HG03045 (cell line): ENCODE results near the gene FOXA2.
"Not testable (repeated sequence)": the region's sequence is repeated elsewhere in the genome, so short reads cannot be mapped to it uniquely, and the experiment has no call there.

Experiments
- ATAC-seq: cut with Tn5 transposase; IDR thresholded peaks from one replicate; pipeline ENCODE4 v1.9.1; 2021; ENCODE audit warnings: mild to moderate bottlenecking, moderate library complexity; ENCODE audit not compliant: unreplicated experiment

The FOXA2 gene

GRCh38 chr20:22569353-22569752 lies 15.0 kb downstream of the FOXA2 start:
- no peak for ATAC-seq

GRCh38 chr20:22568872-22569344 lies 15.5 kb downstream of the FOXA2 start:
- no peak for ATAC-seq

GRCh38 chr20:22567944-22568871 lies 16.2 kb downstream of the FOXA2 start:
- no peak for ATAC-seq

GRCh38 chr20:22566876-22567658 lies 17.3 kb downstream of the FOXA2 start:
- no peak for ATAC-seq

GRCh38 chr20:22563062-22563965 lies 21.1 kb downstream of the FOXA2 start:
- no peak for ATAC-seq

GRCh38 chr20:22562620-22563019 lies 21.8 kb downstream of the FOXA2 start:
- no peak for ATAC-seq

GRCh38 chr20:22561965-22562577 lies 22.3 kb downstream of the FOXA2 start:
- no peak for ATAC-seq

- ATAC-seq, result no peak
These were observed 23.6 kb downstream of the FOXA2 start for GRCh38 chr20:22560817-22561216.

- ATAC-seq, result no peak
These were observed 24.6 kb downstream of the FOXA2 start for GRCh38 chr20:22559711-22560318.

GRCh38 chr20:22557403-22558276 lies 26.7 kb downstream of the FOXA2 start:
- ATAC-seq, result no peak

- no peak for ATAC-seq
These were observed 27.8 kb downstream of the FOXA2 start for GRCh38 chr20:22556565-22557056.

GRCh38 chr20:22555791-22556564 lies 28.4 kb downstream of the FOXA2 start:
- ATAC-seq, result no peak

- no peak for ATAC-seq
These were observed 30.0 kb downstream of the FOXA2 start for GRCh38 chr20:22554391-22554790.

GRCh38 chr20:22550514-22550913 lies 33.9 kb downstream of the FOXA2 start:
- not testable (repeated sequence) for ATAC-seq

GRCh38 chr20:22548040-22548439 lies 36.3 kb downstream of the FOXA2 start:
- ATAC-seq, result no peak

GRCh38 chr20:22546344-22546743 lies 38.0 kb downstream of the FOXA2 start:
- ATAC-seq, result no peak

- ATAC-seq, result no peak
These were observed 39.3 kb downstream of the FOXA2 start for GRCh38 chr20:22545045-22545444.

GRCh38 chr20:22544462-22544861 lies 39.9 kb downstream of the FOXA2 start:
- no peak for ATAC-seq
